GM12891 (cell line): ENCODE measurements around the gene ADCY3.

Source experiments
- DNase-seq: peaks from one replicate; pipeline ENCODE4 v3.0.0; 2011; ENCODE audit warnings: low spot score; ENCODE audit not compliant: insufficient read length
- FAIRE-seq: peaks from 2 replicates; lab custom pipeline; 2011; peaks lifted over from hg19 to GRCh38; lab: Jason Lieb, UNC
- PAX5 ChIP-seq: IDR thresholded peaks from 2 replicates; pipeline ENCODE4 v1.6.1; 2011; ENCODE audit warnings: low read length, moderate library complexity, mild to moderate bottlenecking; ENCODE audit not compliant: insufficient read depth, severe bottlenecking
- POLR2A ChIP-seq: IDR thresholded peaks from 2 replicates; pipeline ENCODE4 v1.6.1; 2011; ENCODE audit warnings: low read depth, low read length, control low read depth
- POLR2AphosphoS5 ChIP-seq: IDR thresholded peaks from 2 replicates; pipeline ENCODE4 v1.6.1; 2011; ENCODE audit warnings: low read depth, low read length, control low read depth
- POU2F2 ChIP-seq: IDR thresholded peaks from 2 replicates; pipeline ENCODE4 v1.6.1; 2011; ENCODE audit warnings: low read depth, mild to moderate bottlenecking, control low read depth, low read length, moderate library complexity
- SPI1 ChIP-seq: IDR thresholded peaks from 2 replicates; pipeline ENCODE4 v1.6.1; 2011; ENCODE audit warnings: low read depth, low read length, control low read depth
- TAF1 ChIP-seq: IDR thresholded peaks from 2 replicates; pipeline ENCODE4 v1.6.1; 2011; ENCODE audit warnings: low read depth, low read length, control low read depth

ADCY3 gene

GRCh38 chr2:24843330-24843860 lies 76.6 kb downstream of the ADCY3 start:
- DNase-seq (no peak), FAIRE-seq (no peak)
- TF ChIP-seq POLR2AphosphoS5: no peak
- no peak for TF ChIP-seq TAF1
- no peak for TF ChIP-seq SPI1
- no peak for TF ChIP-seq POLR2A
- TF ChIP-seq POU2F2: no peak
- TF ChIP-seq PAX5: no peak

DNA sequence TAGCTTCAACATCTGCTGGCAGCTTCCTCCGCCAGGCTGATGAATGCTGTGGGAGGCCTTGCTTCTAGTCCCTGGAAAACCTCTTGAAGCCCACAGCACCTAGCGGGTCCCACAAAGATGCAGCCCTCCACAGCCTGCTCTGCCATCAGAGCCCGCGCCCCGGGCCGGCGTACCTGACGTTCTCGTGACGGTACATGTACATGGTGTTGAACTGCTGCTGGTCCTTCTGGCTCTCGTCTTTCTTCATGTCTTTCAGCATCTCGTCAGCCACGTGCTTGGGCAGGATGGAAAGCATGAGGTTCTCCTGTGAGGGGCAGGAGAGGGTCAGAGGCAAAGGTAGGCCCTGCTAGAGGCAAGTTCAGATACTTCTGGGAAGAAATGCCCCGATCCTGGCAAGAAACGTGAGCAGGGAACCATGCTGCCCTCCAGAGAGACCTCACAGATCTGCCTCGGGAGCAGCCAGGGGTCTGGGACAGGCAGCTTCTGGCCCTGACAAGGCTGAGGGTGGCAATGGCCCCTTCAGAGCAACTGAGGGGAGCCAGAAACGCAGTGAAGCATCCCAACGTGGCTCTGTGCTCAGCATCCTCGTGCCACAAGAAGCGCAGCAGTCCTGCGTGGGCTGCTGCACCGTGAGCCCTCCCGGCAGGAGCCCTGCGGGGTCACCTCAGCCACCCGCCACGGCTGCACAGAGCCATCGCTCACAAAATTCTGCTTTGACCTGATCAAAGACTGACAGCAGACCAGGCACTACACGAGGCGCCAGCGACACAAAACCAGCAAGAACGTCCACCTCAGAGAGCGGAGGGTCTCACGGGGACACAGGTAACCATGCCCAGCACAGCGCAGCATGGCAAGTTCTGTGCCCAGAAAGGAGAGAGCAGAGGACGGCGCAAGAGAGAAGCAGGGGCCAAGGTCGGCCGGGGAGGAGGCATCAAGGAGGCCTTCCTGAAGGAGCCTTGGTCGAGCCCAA lies 77.7 kb downstream of the ADCY3 start:
- TF ChIP-seq SPI1 (no peak), POLR2A (no peak), POLR2AphosphoS5 (no peak), POU2F2 (no peak), PAX5 (no peak), TAF1 (no peak)
- no peak for FAIRE-seq
- no peak for DNase-seq

- TF ChIP-seq SPI1: no peak
- TF ChIP-seq POLR2AphosphoS5: no peak
- TF ChIP-seq POLR2A: no peak
- TF ChIP-seq PAX5: no peak
- no peak for TF ChIP-seq TAF1
- no peak for TF ChIP-seq POU2F2
- DNase-seq (no peak), FAIRE-seq (no peak)
These were observed 78.8 kb downstream of the ADCY3 start for GRCh38 chr2:24840962-24841945.

DNA sequence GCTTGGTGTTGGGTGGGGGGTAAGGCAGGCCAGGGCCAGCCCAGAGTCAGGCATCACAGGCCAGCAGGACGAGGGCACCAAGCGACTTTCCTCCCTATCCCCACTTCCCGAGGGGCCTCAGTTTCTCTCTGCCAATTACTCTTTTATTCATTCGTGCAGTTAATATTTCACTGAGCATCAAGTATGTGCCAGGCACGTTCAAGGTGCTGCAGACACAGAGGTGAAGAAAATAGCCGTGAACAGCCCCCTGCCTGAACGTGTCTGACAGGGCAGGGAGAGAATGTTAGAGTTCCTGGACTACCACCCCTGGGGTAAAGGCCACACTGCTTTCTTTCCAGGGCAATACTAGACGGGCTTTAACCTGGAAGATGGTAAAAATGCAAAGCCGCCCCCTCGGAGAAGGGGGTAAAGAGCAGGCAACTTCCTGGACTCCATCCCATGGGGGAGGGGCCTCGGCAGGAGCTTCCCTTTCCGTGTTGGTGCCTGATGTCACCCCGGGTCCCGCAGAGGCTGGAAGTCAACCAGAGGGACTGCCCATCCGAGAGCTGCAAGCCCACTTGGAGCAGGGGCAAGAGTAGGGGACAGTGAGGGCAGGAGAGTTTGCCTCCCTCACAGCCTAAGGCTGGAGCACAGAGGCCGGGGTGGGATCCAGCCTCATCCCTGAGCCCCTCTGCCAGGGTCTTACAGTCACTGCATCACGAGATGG lies 79.7 kb downstream of the ADCY3 start:
- TF ChIP-seq TAF1: no peak
- TF ChIP-seq PAX5: no peak
- no peak for TF ChIP-seq SPI1
- no peak for TF ChIP-seq POLR2A
- TF ChIP-seq POLR2AphosphoS5: no peak
- no peak for TF ChIP-seq POU2F2
- no peak for FAIRE-seq
- no peak for DNase-seq

- no peak for TF ChIP-seq POLR2AphosphoS5
- TF ChIP-seq PAX5: no peak
- TF ChIP-seq TAF1: no peak
- no peak for TF ChIP-seq SPI1
- TF ChIP-seq POLR2A: no peak
- no peak for TF ChIP-seq POU2F2
These were observed 80.3 kb downstream of the ADCY3 start for GRCh38 chr2:24839729-24840128.

GRCh38 chr2:24838541-24838940 lies 81.5 kb downstream of the ADCY3 start:
- TF ChIP-seq TAF1 (no peak), SPI1 (no peak), POLR2A (no peak), POU2F2 (no peak), POLR2AphosphoS5 (no peak), PAX5 (no peak)
- no peak for DNase-seq
- FAIRE-seq: no peak

More at GRCh38 chr2:24839729-24840128, 80.3 kb downstream of the ADCY3 start:
- DNase-seq: no peak
- FAIRE-seq: no peak

DNA sequence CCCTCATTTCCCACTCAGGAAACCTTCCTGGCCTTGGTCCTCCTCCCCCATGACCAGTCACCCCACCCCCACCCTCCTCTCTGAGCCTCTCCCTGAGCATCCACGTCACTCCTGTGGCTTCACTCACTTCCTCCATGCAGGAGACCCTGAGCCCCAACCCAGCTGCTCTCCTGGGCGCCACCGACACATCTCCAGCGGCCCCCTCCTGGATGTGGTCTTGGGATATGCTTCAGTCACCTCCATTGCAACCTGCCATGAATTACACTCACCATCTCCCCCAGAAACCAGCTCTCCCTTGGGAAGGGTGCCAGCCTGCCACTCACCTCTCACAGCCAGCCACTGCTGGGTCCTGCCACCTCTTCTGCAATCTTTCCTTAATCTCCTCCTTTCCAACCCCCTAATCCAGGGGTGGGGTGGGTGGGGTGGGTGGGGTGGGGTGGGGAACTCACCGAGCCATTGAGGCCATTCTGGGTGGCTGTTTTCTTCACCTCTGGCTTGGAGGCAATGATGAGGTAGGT lies 82.0 kb downstream of the ADCY3 start:
- FAIRE-seq (no peak), DNase-seq (no peak)
- no peak for TF ChIP-seq POLR2AphosphoS5
- no peak for TF ChIP-seq PAX5
- no peak for TF ChIP-seq POU2F2
- no peak for TF ChIP-seq TAF1
- no peak for TF ChIP-seq POLR2A
- TF ChIP-seq SPI1: no peak

- no peak for TF ChIP-seq POU2F2
- no peak for TF ChIP-seq POLR2A
- TF ChIP-seq SPI1: no peak
- no peak for TF ChIP-seq PAX5
- no peak for TF ChIP-seq TAF1
- DNase-seq: no peak
- no peak for FAIRE-seq
These were observed 83.3 kb downstream of the ADCY3 start for GRCh38 chr2:24836706-24837105.
